CD14-positive monocyte (primary cell): ENCODE data around the gene VAMP5. TPM values are rescaled to one million over a fixed set of nuclear protein-coding genes. Genes with fewer than 3 reads are reported as not detected.

ENCODE experiments used
- DNase-seq, 3 donors: peaks; one replicate each; pipeline ENCODE4 v3.0.0-alpha.2; 2011 to 2022
- H2AFZ ChIP-seq: 2 replicates; pipeline ENCODE4 v1.6.0; 2012; ENCODE audit warnings: mild to moderate bottlenecking, low read depth, low read length, inconsistent platforms; ENCODE audit not compliant: insufficient read depth, poor library complexity, severe bottlenecking
- H3K27ac ChIP-seq, 2 donors: 1 replicate in 1 of 2; 2 replicates in 1 of 2; pipeline ENCODE4 v1.5.1; 2012 to 2013; ENCODE audit warnings: low read length in 2 of 2, control low read depth in 1 of 2, inconsistent platforms in 1 of 2, low read depth in 1 of 2, mild to moderate bottlenecking in 1 of 2
- H3K27me3 ChIP-seq, 2 donors: one replicate each; pipeline versions ENCODE4 v1.6.0 to v1.6.1; 2011 to 2013; ENCODE audit warnings: low read length in 2 of 2; ENCODE audit not compliant: control insufficient read depth in 2 of 2, insufficient read depth in 2 of 2
- H3K36me3 ChIP-seq, 2 donors: replicated peaks in 1 of 2; 1 replicate in 1 of 2; 2 replicates in 1 of 2; pipeline versions ENCODE4 v1.5.1 to v1.6.1; 2012 to 2013; ENCODE audit warnings: low read length in 2 of 2, control low read depth in 1 of 2, inconsistent platforms in 1 of 2, mild to moderate bottlenecking in 1 of 2; ENCODE audit not compliant: insufficient read depth in 2 of 2, control insufficient read depth in 1 of 2
- H3K4me1 ChIP-seq, 2 donors: 1 replicate in 1 of 2; 2 replicates in 1 of 2; pipeline versions ENCODE4 v1.5.1 to v1.6.1; 2012 to 2013; ENCODE audit warnings: low read length in 2 of 2, control low read depth in 1 of 2, inconsistent platforms in 1 of 2, mild to moderate bottlenecking in 1 of 2, moderate library complexity in 1 of 2; ENCODE audit not compliant: insufficient read depth in 2 of 2, control insufficient read depth in 1 of 2
- H3K4me2 ChIP-seq: replicated peaks from 2 replicates; pipeline ENCODE3; 2012; ENCODE audit warnings: low read length, moderate library complexity, mild to moderate bottlenecking; ENCODE audit not compliant: poor library complexity, severe bottlenecking; ENCODE audit errors: extremely low read depth
- H3K4me3 ChIP-seq, 3 experiments: fragments of 200-600 bp in 1 of 3; sonication (generic) in 1 of 3; replicated peaks in 1 of 3; 1 replicate in 2 of 3; 2 replicates in 1 of 3; pipeline ENCODE4 v1.5.1; 2011 to 2013; ENCODE audit warnings: low read length in 3 of 3, mild to moderate bottlenecking in 3 of 3, control low read depth in 2 of 3, low read depth in 2 of 3, inconsistent platforms in 1 of 3, moderate library complexity in 1 of 3
- H3K79me2 ChIP-seq: 2 replicates; pipeline ENCODE4 v1.6.0; 2012; ENCODE audit warnings: mild to moderate bottlenecking, control low read depth, inconsistent platforms, low read length, moderate library complexity; ENCODE audit not compliant: insufficient read depth
- H3K9ac ChIP-seq: 2 replicates; pipeline ENCODE4 v1.6.0; 2017; ENCODE audit warnings: low read length, mild to moderate bottlenecking; ENCODE audit not compliant: insufficient read depth, poor library complexity, severe bottlenecking
- H3K9me3 ChIP-seq, 2 donors: replicated peaks in 1 of 2; 1 replicate in 1 of 2; 2 replicates in 1 of 2; pipeline versions ENCODE4 v1.5.1 to v1.6.1; 2012 to 2013; ENCODE audit warnings: low read length in 2 of 2, control low read depth in 1 of 2; ENCODE audit not compliant: control insufficient read depth in 1 of 2, insufficient read depth in 1 of 2
- H4K20me1 ChIP-seq: 2 replicates; pipeline ENCODE4 v1.6.0; 2012; ENCODE audit warnings: mild to moderate bottlenecking, low read length, control low read depth, moderate library complexity; ENCODE audit not compliant: insufficient read depth
- H3K27ac Mint-ChIP-seq, 7 donors: one replicate each; pipeline ENCODE4 v1.8.0; 2020; ENCODE audit warnings: mild to moderate bottlenecking in 7 of 7, mixed read lengths in 7 of 7, moderate library complexity in 6 of 7, inconsistent platforms in 2 of 7
- H3K27me3 Mint-ChIP-seq, 3 donors: one replicate each; pipeline ENCODE4 v1.8.0; 2021 to 2022; ENCODE audit warnings: low read depth in 3 of 3, mild to moderate bottlenecking in 3 of 3, mixed read lengths in 3 of 3, moderate library complexity in 3 of 3, inconsistent platforms in 1 of 3
- H3K36me3 Mint-ChIP-seq, 2 donors: one replicate each; pipeline ENCODE4 v1.8.0; 2020; ENCODE audit warnings: mixed read lengths in 2 of 2, inconsistent platforms in 1 of 2, mild to moderate bottlenecking in 1 of 2
- H3K4me1 Mint-ChIP-seq: one replicate; pipeline ENCODE4 v1.8.0; 2020; ENCODE audit warnings: mild to moderate bottlenecking, mixed read lengths
- H3K4me3 Mint-ChIP-seq, 2 donors: one replicate each; pipeline ENCODE4 v1.8.0; 2020; ENCODE audit warnings: mild to moderate bottlenecking in 2 of 2, mixed read lengths in 2 of 2, moderate library complexity in 1 of 2
- H3K9me3 Mint-ChIP-seq, 7 donors: one replicate each; pipeline ENCODE4 v1.8.0; 2020 to 2022; ENCODE audit warnings: mixed read lengths in 7 of 7, mild to moderate bottlenecking in 6 of 7, moderate library complexity in 6 of 7, inconsistent platforms in 2 of 7
- CTCF ChIP-seq: fragments of 200-600 bp; IDR thresholded peaks from one replicate; pipeline ENCODE4 v1.8.0; 2022; ENCODE audit warnings: antibody characterized with exemption, mild to moderate bottlenecking
- WGBS: methylation state at CpG from one replicate; pipeline ENCODE4 v1.1.5; 2013; ENCODE audit warnings: missing lambda C conversion rate; ENCODE audit not compliant: insufficient coverage; 5-methylcytosine and 5-hydroxymethylcytosine counted together
- intact Hi-C, 2 donors: fragments of 100-400 bp; cut with micrococcal nuclease; formaldehyde crosslinking; loops; one replicate each; pipeline versions ENCODE4 v1.15.0 to v1.15.1; 2023
- polyA plus RNA-seq, 3 donors: library from polyadenylated mRNA; depleted of rRNA in 1 of 3; unstranded in 2 of 3; stranded (reverse) in 1 of 3; fragments of 300-500 nt in 2 of 3; fragments of >200 nt in 1 of 3; fragmentation: Illumina TruSeq in 2 of 3; gene quantifications; 1 replicate in 2 of 3; 2 replicates in 1 of 3; pipeline ENCODE4 v1.2.3, GENCODE V29; 2012 to 2021

The VAMP5 gene
- polyA plus RNA-seq, 3 donors: 154 to 251 (median 171) TPM

- Histone ChIP-seq H3K4me2 (peak within 1 kb of the TSS; percentile 81), H3K4me1 (peaks cover 35 to 50% of the 10 kb centered on the region in 2 donors), H4K20me1 (peaks cover 24% of the 10 kb centered on the region), H3K36me3 (peaks cover 14 to 19% of the 10 kb centered on the region in 2 donors), H2AFZ (peak within 1 kb of the TSS; percentile 90), H3K9ac (peak within 1 kb of the TSS; percentile 76), H3K4me3 (peak within 1 kb of the TSS; percentile 53 to 86 (median 78)), H3K27ac (peak within 1 kb of the TSS; percentile 85 to 91), H3K9me3 (no peaks in the 10 kb centered on the region), H3K27me3 (no peaks in the 10 kb centered on the region), H3K79me2 (peaks cover 60% of the 10 kb centered on the region)
- H3K4me1 Mint-ChIP-seq: peaks cover 48% of the 10 kb centered on the region
- peaks cover 17 to 26% of the 10 kb centered on the region in 2 donors for H3K36me3 Mint-ChIP-seq
- DNase-seq: peak in 2 of 3 donors; percentile 59 to 68
- peak within 1 kb of the TSS; percentile 92 to 98 (median 96) for H3K27ac Mint-ChIP-seq
- intact Hi-C loops: no loop called here
- peak within 1 kb of the TSS; percentile 96 to 99 for H3K4me3 Mint-ChIP-seq
- WGBS: 1% methylated on average over 13 of the region's 19 CpGs
- peaks cover 0 to 3% (median 1%) of the 10 kb centered on the region in 3 donors for H3K27me3 Mint-ChIP-seq
- TF ChIP-seq CTCF: no peak
- H3K9me3 Mint-ChIP-seq: no peaks in the 10 kb centered on the region
Observed at GRCh38 chr2:85577386-85578242, 6.6 kb upstream of the VAMP5 start, which contains the start of gene VAMP8. VAMP8 (plus strand) TSS chr2:85577586; CDS start chr2:85577647, 61 bp downstream.

- Mint-ChIP-seq H3K9me3 (no peaks in the 10 kb centered on the region), H3K4me1 (peaks cover 56% of the 10 kb centered on the region), H3K36me3 (peaks cover 21 to 34% of the 10 kb centered on the region in 2 donors), H3K27ac (peak overlapping the region; percentile 92 to 98 (median 96)), H3K4me3 (peak overlapping the region; percentile 96 to 99), H3K27me3 (peaks cover 0 to 3% (median 1%) of the 10 kb centered on the region in 3 donors)
- intact Hi-C loops: no loop called here
- Histone ChIP-seq H4K20me1 (peaks cover 25% of the 10 kb centered on the region), H3K9ac (peak overlapping the region; percentile 76), H3K4me2 (peak overlapping the region; percentile 81), H3K4me1 (peaks cover 44 to 59% of the 10 kb centered on the region in 2 donors), H3K27ac (peak overlapping the region; percentile 85 to 91), H3K9me3 (no peaks in the 10 kb centered on the region), H2AFZ (peak overlapping the region; percentile 90), H3K27me3 (no peaks in the 10 kb centered on the region), H3K79me2 (peaks cover 62% of the 10 kb centered on the region), H3K36me3 (peaks cover 15 to 24% of the 10 kb centered on the region in 2 donors), H3K4me3 (peak overlapping the region; percentile 53 to 86 (median 78))
- peak; percentile 66 to 75 (median 73) for DNase-seq
- TF ChIP-seq CTCF: no peak
- 1% methylated on average over 14 of the region's 19 CpGs for WGBS
Observed at GRCh38 chr2:85578243-85579180, 5.7 kb upstream of the VAMP5 start.
